SU-DHL-6 (cell line): ENCODE results near the gene TP53BP2.

Experiments used
- EZH2phosphoT487 ChIP-seq: fragments of 200-600 bp; sonication (generic), shearing (Covaris generic); conservative IDR thresholded peaks from 2 replicates; pipeline ENCODE4 v1.6.1; 2018; ENCODE audit warnings: mild to moderate bottlenecking, antibody characterized with exemption, low read length, moderate library complexity, mixed read lengths
- TF ChIP-seq, protein P1 (sequence below): fragments of 200-600 bp; sonication (generic); IDR thresholded peaks from one replicate; pipeline ENCODE4 v1.5.1; 2017; ENCODE audit warnings: antibody characterized with exemption, mild to moderate bottlenecking, low read length, moderate library complexity; ENCODE audit not compliant: insufficient read depth, poor library complexity, severe bottlenecking

DNA sequence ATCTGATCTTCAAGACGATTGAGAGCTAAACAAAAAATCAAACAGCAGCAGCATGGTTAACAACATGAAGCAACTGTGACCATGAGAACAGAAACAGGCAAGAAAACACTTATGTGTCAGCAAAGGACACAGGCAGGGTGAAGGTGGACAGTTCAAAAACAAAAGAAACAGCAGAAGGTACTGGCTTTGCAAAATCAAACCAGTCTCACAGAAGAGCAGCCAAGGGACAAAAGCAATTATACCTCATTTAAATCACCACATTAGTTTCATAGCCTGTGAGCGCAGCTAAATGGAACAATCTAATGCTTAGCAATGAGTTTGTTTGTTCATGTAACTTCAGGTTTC lies 74.3 kb downstream of the TP53BP2 start:
- TF ChIP-seq, protein P1, sequence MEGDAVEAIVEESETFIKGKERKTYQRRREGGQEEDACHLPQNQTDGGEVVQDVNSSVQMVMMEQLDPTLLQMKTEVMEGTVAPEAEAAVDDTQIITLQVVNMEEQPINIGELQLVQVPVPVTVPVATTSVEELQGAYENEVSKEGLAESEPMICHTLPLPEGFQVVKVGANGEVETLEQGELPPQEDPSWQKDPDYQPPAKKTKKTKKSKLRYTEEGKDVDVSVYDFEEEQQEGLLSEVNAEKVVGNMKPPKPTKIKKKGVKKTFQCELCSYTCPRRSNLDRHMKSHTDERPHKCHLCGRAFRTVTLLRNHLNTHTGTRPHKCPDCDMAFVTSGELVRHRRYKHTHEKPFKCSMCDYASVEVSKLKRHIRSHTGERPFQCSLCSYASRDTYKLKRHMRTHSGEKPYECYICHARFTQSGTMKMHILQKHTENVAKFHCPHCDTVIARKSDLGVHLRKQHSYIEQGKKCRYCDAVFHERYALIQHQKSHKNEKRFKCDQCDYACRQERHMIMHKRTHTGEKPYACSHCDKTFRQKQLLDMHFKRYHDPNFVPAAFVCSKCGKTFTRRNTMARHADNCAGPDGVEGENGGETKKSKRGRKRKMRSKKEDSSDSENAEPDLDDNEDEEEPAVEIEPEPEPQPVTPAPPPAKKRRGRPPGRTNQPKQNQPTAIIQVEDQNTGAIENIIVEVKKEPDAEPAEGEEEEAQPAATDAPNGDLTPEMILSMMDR = no peak
- no peak for TF ChIP-seq EZH2phosphoT487
